ENCODE measurements around the gene MYL3.

MYL3 gene

GRCh38 chr3:46903341-46904302, 40.4 kb upstream of the MYL3 start:
- H3K4me2 ChIP-seq: no peak overlapping the region

GRCh38 chr3:46902188-46902631, 39.0 kb upstream of the MYL3 start:
- H3K4me2 ChIP-seq: no peak overlapping the region
- H3K9ac ChIP-seq: no peak overlapping the region
- no peaks in the 10 kb centered on the region for H3K4me1 ChIP-seq (ENCODE audit: low read depth, poor library complexity, severe bottlenecking)
- no peaks in the 10 kb centered on the region for H4K20me1 ChIP-seq (ENCODE audit: insufficient read depth)
- H3K4me3 ChIP-seq (IDR thresholded peaks at IDR 0.05; ENCODE audit: insufficient read depth, low read depth, low read length): no peak overlapping the region
- no peaks in the 10 kb centered on the region for H3K79me2 ChIP-seq (ENCODE audit: insufficient read depth, low read depth)
- no peak overlapping the region for H2AFZ ChIP-seq (ENCODE audit: low read depth)
- no peaks in the 10 kb centered on the region for H3K27me3 ChIP-seq (ENCODE audit: insufficient read depth, low read depth)
- H3K36me3 ChIP-seq (ENCODE audit: insufficient read depth): no peaks in the 10 kb centered on the region
- H3K27ac ChIP-seq: no peak overlapping the region
- no peak for TF ChIP-seq CTCF (conservative IDR thresholded peaks at IDR 0.05; ENCODE audit: low read depth, low read length)

More at GRCh38 chr3:46903341-46904302, 40.4 kb upstream of the MYL3 start:
- TF ChIP-seq CTCF (conservative IDR thresholded peaks at IDR 0.05; ENCODE audit: low read depth, low read length): no peak
- H3K27ac ChIP-seq: no peak overlapping the region
- H3K27me3 ChIP-seq (ENCODE audit: insufficient read depth, low read depth): no peaks in the 10 kb centered on the region
- H3K4me3 ChIP-seq (IDR thresholded peaks at IDR 0.05; ENCODE audit: insufficient read depth, low read depth, low read length): no peak overlapping the region
- H4K20me1 ChIP-seq (ENCODE audit: insufficient read depth): no peaks in the 10 kb centered on the region
- H3K4me1 ChIP-seq (ENCODE audit: low read depth, poor library complexity, severe bottlenecking): no peaks in the 10 kb centered on the region
- no peak overlapping the region for H3K9ac ChIP-seq
- H3K36me3 ChIP-seq (ENCODE audit: insufficient read depth): no peaks in the 10 kb centered on the region
- H3K79me2 ChIP-seq (ENCODE audit: insufficient read depth, low read depth): no peaks in the 10 kb centered on the region
- H2AFZ ChIP-seq (ENCODE audit: low read depth): no peak overlapping the region

- H3K36me3 ChIP-seq (ENCODE audit: insufficient read depth): no peaks in the 10 kb centered on the region
- H4K20me1 ChIP-seq (ENCODE audit: insufficient read depth): no peaks in the 10 kb centered on the region
- H2AFZ ChIP-seq (ENCODE audit: low read depth): no peak overlapping the region
- H3K27ac ChIP-seq: no peak overlapping the region
- H3K4me3 ChIP-seq (IDR thresholded peaks at IDR 0.05; ENCODE audit: insufficient read depth, low read depth, low read length): no peak overlapping the region
- H3K4me2 ChIP-seq: no peak overlapping the region
- no peak overlapping the region for H3K9ac ChIP-seq
- no peak for TF ChIP-seq CTCF (conservative IDR thresholded peaks at IDR 0.05; ENCODE audit: low read depth, low read length)
- H3K79me2 ChIP-seq (ENCODE audit: insufficient read depth, low read depth): no peaks in the 10 kb centered on the region
- no peaks in the 10 kb centered on the region for H3K4me1 ChIP-seq (ENCODE audit: low read depth, poor library complexity, severe bottlenecking)
- no peaks in the 10 kb centered on the region for H3K27me3 ChIP-seq (ENCODE audit: insufficient read depth, low read depth)
Observed at GRCh38 chr3:46901591-46902187, 38.4 kb upstream of the MYL3 start.

- no peaks in the 10 kb centered on the region for H3K27me3 ChIP-seq (ENCODE audit: insufficient read depth, low read depth)
- no peak overlapping the region for H2AFZ ChIP-seq (ENCODE audit: low read depth)
- no peak overlapping the region for H3K4me3 ChIP-seq (IDR thresholded peaks at IDR 0.05; ENCODE audit: insufficient read depth, low read depth, low read length)
- H4K20me1 ChIP-seq (ENCODE audit: insufficient read depth): no peaks in the 10 kb centered on the region
- TF ChIP-seq CTCF (conservative IDR thresholded peaks at IDR 0.05; ENCODE audit: low read depth, low read length): no peak
- no peaks in the 10 kb centered on the region for H3K4me1 ChIP-seq (ENCODE audit: low read depth, poor library complexity, severe bottlenecking)
- no peak overlapping the region for H3K27ac ChIP-seq
- no peak overlapping the region for H3K9ac ChIP-seq
- no peaks in the 10 kb centered on the region for H3K79me2 ChIP-seq (ENCODE audit: insufficient read depth, low read depth)
- no peak overlapping the region for H3K4me2 ChIP-seq
- H3K36me3 ChIP-seq (ENCODE audit: insufficient read depth): no peaks in the 10 kb centered on the region
Observed at GRCh38 chr3:46901061-46901460, 37.8 kb upstream of the MYL3 start.

Data from KMS-11 (cell line).